HepG2 (cell line): ENCODE results near the gene HOXA7. TPM values are rescaled to one million over a fixed set of nuclear protein-coding genes. Genes with fewer than 3 reads are reported as not detected.

Experiments used
- BRD4 ChIP-seq: sonication (generic); formaldehyde crosslinking; IDR thresholded peaks from 2 replicates; pipeline ENCODE4 v1.4.0; 2020; ENCODE audit warnings: missing genetic modification reagents
- CBX1 ChIP-seq: IDR thresholded peaks from one replicate; pipeline ENCODE4 v1.6.1; 2016; ENCODE audit warnings: antibody characterized with exemption, low read depth
- CREB1 ChIP-seq, 2 experiments: fragments of 450-650 bp in 1 of 2; IDR thresholded peaks; 2 replicates each; pipeline ENCODE4 v1.6.1; 2016 to 2017; ENCODE audit warnings: control low read depth in 1 of 2, mild to moderate bottlenecking in 1 of 2, missing compliant biosample characterization in 1 of 2, missing genetic modification characterization in 1 of 2
- ESRRA ChIP-seq: sonication (generic); formaldehyde crosslinking; IDR thresholded peaks from 2 replicates; pipeline ENCODE4 v1.5.1; 2020; ENCODE audit warnings: mild to moderate bottlenecking, low read depth, missing genetic modification reagents
- FOXP1 ChIP-seq, 2 experiments: fragments of 450-650 bp in 1 of 2; IDR thresholded peaks; 2 replicates each; pipeline ENCODE4 v1.6.1; 2017 to 2018; ENCODE audit warnings: antibody characterized with exemption in 1 of 2
- HDAC6 ChIP-seq: fragments of 200-600 bp; sonication (generic); IDR thresholded peaks from 2 replicates; pipeline ENCODE4 v1.7.0; 2017; ENCODE audit warnings: mild to moderate bottlenecking, antibody characterized with exemption, low read length, low read depth
- HNRNPLL ChIP-seq: fragments of 200-400 bp; formaldehyde crosslinking; IDR thresholded peaks from 2 replicates; pipeline ENCODE4 v1.6.1; 2017; ENCODE audit warnings: mild to moderate bottlenecking, low read depth, low read length; ENCODE audit not compliant: poor library complexity, severe bottlenecking
- KLF9 ChIP-seq: IDR thresholded peaks from 2 replicates; pipeline ENCODE4 v1.6.1; 2016; ENCODE audit warnings: low read depth
- LCORL ChIP-seq, 2 experiments: fragments of 450-650 bp in 1 of 2; sonication (generic) in 1 of 2; formaldehyde crosslinking in 1 of 2; IDR thresholded peaks; 2 replicates each; pipeline versions ENCODE4 v1.5.0 to v1.6.1; 2017 to 2020; ENCODE audit warnings: antibody characterized with exemption in 1 of 2, missing genetic modification reagents in 1 of 2
- MBNL3 ChIP-seq: fragments of 250-450 bp; sonication (Bioruptor Pico); conservative IDR thresholded peaks from 2 replicates; pipeline ENCODE4 v1.8.0; 2022; ENCODE audit warnings: mild to moderate bottlenecking, inconsistent platforms
- MTERF4 ChIP-seq: sonication (generic); formaldehyde crosslinking; IDR thresholded peaks from 2 replicates; pipeline ENCODE4 v1.8.0; 2023; ENCODE audit warnings: mild to moderate bottlenecking, missing genetic modification reagents
- ONECUT2 ChIP-seq: sonication (generic); formaldehyde crosslinking; IDR thresholded peaks from 2 replicates; pipeline ENCODE4 v1.4.0; 2020; ENCODE audit warnings: missing genetic modification reagents
- RAD21 ChIP-seq: fragments of 450-650 bp; formaldehyde crosslinking; IDR thresholded peaks from 2 replicates; pipeline ENCODE4 v1.5.0; 2020; ENCODE audit warnings: mild to moderate bottlenecking
- SMYD3 ChIP-seq: sonication (generic); formaldehyde crosslinking; IDR thresholded peaks from 2 replicates; pipeline ENCODE4 v1.8.1; 2023; ENCODE audit warnings: mild to moderate bottlenecking, missing genetic modification reagents
- ZMAT5 ChIP-seq: sonication (generic); formaldehyde crosslinking; IDR thresholded peaks from 2 replicates; pipeline ENCODE4 v1.5.0; 2020; ENCODE audit warnings: mild to moderate bottlenecking, low read depth, missing genetic modification reagents, borderline replicate concordance
- ZNF12 ChIP-seq: sonication (generic); formaldehyde crosslinking; IDR thresholded peaks from 2 replicates; pipeline ENCODE4 v1.5.0; 2020; ENCODE audit warnings: missing genetic modification reagents
- ZNF414 ChIP-seq: sonication (generic); formaldehyde crosslinking; IDR thresholded peaks from 2 replicates; pipeline ENCODE4 v1.5.0; 2020; ENCODE audit warnings: missing genetic modification reagents
- ZNF513 ChIP-seq: sonication (generic); formaldehyde crosslinking; conservative IDR thresholded peaks from 2 replicates; pipeline ENCODE4 v1.5.0; 2020; ENCODE audit warnings: missing genetic modification reagents
- ZNF598 ChIP-seq: sonication (generic); formaldehyde crosslinking; IDR thresholded peaks from 2 replicates; pipeline ENCODE4 v1.5.1; 2020; ENCODE audit warnings: mild to moderate bottlenecking, missing genetic modification reagents, borderline replicate concordance
- ZNF790 ChIP-seq: sonication (generic); formaldehyde crosslinking; IDR thresholded peaks from 2 replicates; pipeline ENCODE4 v1.8.0; 2022; ENCODE audit warnings: missing genetic modification reagents, mild to moderate bottlenecking, borderline replicate concordance
- ZSCAN31 ChIP-seq: sonication (generic); formaldehyde crosslinking; IDR thresholded peaks from 2 replicates; pipeline ENCODE4 v1.5.0; 2020; ENCODE audit warnings: low read depth, mild to moderate bottlenecking, missing genetic modification reagents
- polyA plus RNA-seq, 8 experiments: library from polyadenylated mRNA; depleted of rRNA in 3 of 8; stranded (reverse) in 7 of 8; unstranded in 1 of 8; fragments of >200 nt; fragmentation: Illumina TruSeq in 4 of 8; extraction: Trizol in 4 of 8; gene quantifications; 2 replicates each; pipeline versions ENCODE4 v1.2.1 to v1.2.3, GENCODE V29; 2011 to 2016; ENCODE audit warnings: low read depth in 4 of 8, missing spikeins in 1 of 8, mixed read lengths in 1 of 8; ENCODE audit not compliant: insufficient read depth in 1 of 8
- total RNA-seq, 5 experiments: library from RNA; depleted of rRNA; stranded (reverse); fragments of >200 nt; fragmentation: Illumina TruSeq; extraction: Trizol; gene quantifications; 2 replicates each; pipeline ENCODE4 v1.2.3, GENCODE V29; 2016; ENCODE audit warnings: low read depth in 1 of 5
- TF ChIP-seq, protein P1 (sequence below): sonication (generic); formaldehyde crosslinking; IDR thresholded peaks from 2 replicates; pipeline ENCODE4 v1.5.0; 2020; ENCODE audit warnings: missing genetic modification reagents, mild to moderate bottlenecking, borderline replicate concordance
- TF ChIP-seq, protein P2 (sequence below): sonication (generic); formaldehyde crosslinking; IDR thresholded peaks from 2 replicates; pipeline ENCODE4 v1.8.1; 2023; ENCODE audit warnings: missing genetic modification reagents, mild to moderate bottlenecking, borderline replicate concordance

HOXA7 gene
- total and polyA plus RNA-seq, 2 of the 13 experiments (the other 11 are each of a cell fraction or from before 2014, with no cell fraction given) = 0.05 TPM; not detected in 1

DNA sequence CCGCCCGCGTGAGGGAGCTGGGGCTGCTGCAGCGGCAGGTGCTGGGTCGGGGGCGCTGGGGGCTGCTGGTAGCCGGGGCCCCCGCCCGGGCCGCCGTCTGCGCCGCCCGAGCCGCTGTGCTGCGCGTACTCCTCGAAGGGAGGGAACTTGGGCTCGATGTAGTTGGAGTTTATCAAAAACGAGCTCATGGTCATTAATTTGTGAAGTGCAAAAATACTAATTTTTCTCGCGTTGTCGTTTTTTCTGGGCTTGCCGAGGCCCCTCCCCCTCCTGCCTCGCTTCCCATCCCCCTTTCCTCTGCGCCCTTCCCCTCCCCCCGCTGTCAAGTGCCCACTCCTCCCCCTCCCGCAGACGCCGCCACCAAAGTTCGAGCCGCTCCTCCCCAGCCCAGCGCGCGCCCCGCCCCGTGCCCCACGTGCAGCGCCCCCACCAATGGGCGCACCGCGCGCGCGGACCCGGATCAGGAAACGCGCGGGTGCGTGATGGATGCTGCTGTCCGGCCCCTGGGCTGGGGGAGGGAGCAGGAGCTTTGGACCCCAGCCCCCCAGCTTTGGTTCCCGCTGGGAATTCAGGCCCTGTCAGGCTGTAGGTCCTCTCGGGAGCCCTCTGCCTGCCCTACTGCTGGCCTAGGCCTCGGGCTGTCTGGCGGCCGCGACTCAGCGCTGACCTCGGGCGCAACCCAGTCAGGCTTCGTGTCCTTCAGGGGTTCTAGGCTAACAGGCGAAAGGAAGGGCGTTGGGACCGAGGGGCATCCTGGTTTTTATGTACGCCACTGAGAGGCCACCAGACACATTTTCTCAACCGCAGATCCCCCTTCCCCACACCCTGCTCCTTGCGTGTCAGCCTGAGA, 25.7 kb downstream of the HOXA7 start, which contains the start of gene HOXA4 (continued):
- TF ChIP-seq ZNF414 (0 out of 2 replicates have a peak, but pooled peaks have one; percentile 47), ZNF12 (no peak), ZSCAN31 (CRISPR knock-in tag) (peak; percentile 66), RAD21 (CRISPR knock-in tag) (peak; percentile 50; the same call in 1 of the 2 replicates), ESRRA (CRISPR knock-in tag) (no peak), SMYD3 (peak; percentile 82; the same call in 1 of the 2 replicates), CREB1 (IDR thresholded peaks at IDR 0.05) (0 out of 2 replicates have a peak, but pooled peaks have one; percentile 12), CREB1 (CRISPR knock-in tag; IDR thresholded peaks at IDR 0.05) (no peak), ZNF790 (CRISPR knock-in tag) (no peak; the same call in 1 of the 2 replicates), HNRNPLL (peak; percentile 49), ZNF513 (CRISPR knock-in tag) (no peak), MBNL3 (CRISPR knock-in tag) (no peak), LCORL (IDR thresholded peaks at IDR 0.05) (no peak), LCORL (CRISPR knock-in tag; IDR thresholded peaks at IDR 0.05) (peak; percentile 47), HDAC6 (no peak), ZMAT5 (no peak), KLF9 (no peak), FOXP1 (IDR thresholded peaks at IDR 0.05) (no peak), FOXP1 (CRISPR knock-in tag; IDR thresholded peaks at IDR 0.05) (peak; percentile 26; the same call in 1 of the 2 replicates), BRD4 (CRISPR knock-in tag) (peak; percentile 14; the same call in 1 of the 2 replicates), MTERF4 (CRISPR knock-in tag) (peak; percentile 34; the same call in 1 of the 2 replicates), ZNF598 (peak; percentile 75; the same call in 1 of the 2 replicates), CBX1 (peak; percentile 63), ONECUT2 (CRISPR knock-in tag) (no peak)
- TF ChIP-seq, protein P1, sequence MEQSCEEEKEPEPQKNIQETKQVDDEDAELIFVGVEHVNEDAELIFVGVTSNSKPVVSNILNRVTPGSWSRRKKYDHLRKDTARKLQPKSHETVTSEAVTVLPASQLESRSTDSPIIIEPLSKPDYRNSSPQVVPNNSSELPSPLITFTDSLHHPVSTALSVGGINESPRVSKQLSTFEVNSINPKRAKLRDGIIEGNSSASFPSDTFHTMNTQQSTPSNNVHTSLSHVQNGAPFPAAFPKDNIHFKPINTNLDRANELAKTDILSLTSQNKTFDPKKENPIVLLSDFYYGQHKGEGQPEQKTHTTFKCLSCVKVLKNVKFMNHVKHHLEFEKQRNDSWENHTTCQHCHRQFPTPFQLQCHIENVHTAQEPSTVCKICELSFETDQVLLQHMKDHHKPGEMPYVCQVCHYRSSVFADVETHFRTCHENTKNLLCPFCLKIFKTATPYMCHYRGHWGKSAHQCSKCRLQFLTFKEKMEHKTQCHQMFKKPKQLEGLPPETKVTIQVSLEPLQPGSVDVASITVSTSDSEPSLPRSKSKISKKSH (CRISPR knock-in tag) = peak; percentile 90
- TF ChIP-seq, protein P2, sequence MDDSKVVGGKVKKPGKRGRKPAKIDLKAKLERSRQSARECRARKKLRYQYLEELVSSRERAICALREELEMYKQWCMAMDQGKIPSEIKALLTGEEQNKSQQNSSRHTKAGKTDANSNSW (CRISPR knock-in tag) = 0 out of 2 replicates have a peak, but pooled peaks have one; percentile 41
